Transverse colon (tissue), 4 donors: ENCODE measurements around the gene LRRN4.

ENCODE experiments used
- POLR2A ChIP-seq: fragments of 450-650 bp; IDR thresholded peaks from one replicate; pipeline ENCODE4 v1.6.1; 2016; ENCODE audit warnings: antibody characterized with exemption, mild to moderate bottlenecking, moderate library complexity
- POLR2AphosphoS5 ChIP-seq, 3 donors: sonication (generic); formaldehyde crosslinking; IDR thresholded peaks; one replicate each; pipeline ENCODE4 v1.6.1; 2016; ENCODE audit warnings: antibody characterized with exemption in 3 of 3
- TF ChIP-seq, protein P1 (sequence below), 5 experiments: fragments of 200-600 bp in 3 of 5; fragments of 450-650 bp in 2 of 5; sonication (generic) in 3 of 5; IDR thresholded peaks; 1 replicate in 2 of 5; 2 replicates in 3 of 5; pipeline ENCODE4 v1.5.1; 2016 to 2017; ENCODE audit warnings: antibody characterized with exemption in 5 of 5, inconsistent platforms in 3 of 5, mild to moderate bottlenecking in 2 of 5, moderate library complexity in 1 of 5

DNA sequence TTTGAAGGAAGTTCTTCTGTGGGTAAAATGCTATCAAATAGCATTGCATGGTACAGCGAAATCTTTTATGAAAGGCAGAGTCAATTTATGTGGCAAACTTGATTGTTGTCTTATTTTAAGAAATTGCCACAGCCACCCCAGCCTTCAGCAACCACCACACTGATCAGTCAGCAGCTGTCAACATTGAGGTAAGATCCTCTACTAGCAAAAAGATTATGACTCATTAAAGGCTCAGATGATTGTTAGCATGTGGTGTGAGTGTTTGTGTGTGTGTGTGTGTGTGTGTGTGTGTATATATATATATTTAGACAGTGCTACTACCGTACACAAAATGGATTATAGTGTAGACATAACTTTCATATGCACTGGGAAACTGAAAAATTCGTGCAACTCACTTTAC, 27.8 kb downstream of the LRRN4 start:
- TF ChIP-seq, protein P1, sequence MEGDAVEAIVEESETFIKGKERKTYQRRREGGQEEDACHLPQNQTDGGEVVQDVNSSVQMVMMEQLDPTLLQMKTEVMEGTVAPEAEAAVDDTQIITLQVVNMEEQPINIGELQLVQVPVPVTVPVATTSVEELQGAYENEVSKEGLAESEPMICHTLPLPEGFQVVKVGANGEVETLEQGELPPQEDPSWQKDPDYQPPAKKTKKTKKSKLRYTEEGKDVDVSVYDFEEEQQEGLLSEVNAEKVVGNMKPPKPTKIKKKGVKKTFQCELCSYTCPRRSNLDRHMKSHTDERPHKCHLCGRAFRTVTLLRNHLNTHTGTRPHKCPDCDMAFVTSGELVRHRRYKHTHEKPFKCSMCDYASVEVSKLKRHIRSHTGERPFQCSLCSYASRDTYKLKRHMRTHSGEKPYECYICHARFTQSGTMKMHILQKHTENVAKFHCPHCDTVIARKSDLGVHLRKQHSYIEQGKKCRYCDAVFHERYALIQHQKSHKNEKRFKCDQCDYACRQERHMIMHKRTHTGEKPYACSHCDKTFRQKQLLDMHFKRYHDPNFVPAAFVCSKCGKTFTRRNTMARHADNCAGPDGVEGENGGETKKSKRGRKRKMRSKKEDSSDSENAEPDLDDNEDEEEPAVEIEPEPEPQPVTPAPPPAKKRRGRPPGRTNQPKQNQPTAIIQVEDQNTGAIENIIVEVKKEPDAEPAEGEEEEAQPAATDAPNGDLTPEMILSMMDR (IDR thresholded peaks at IDR 0.05) = no peak
- TF ChIP-seq POLR2AphosphoS5 (IDR thresholded peaks at IDR 0.05) (no peak), POLR2A (no peak)
